Activated CD4-positive, alpha-beta T cell treated with anti-CD3 and anti-CD28 coated beads, Interleukin-2, amount 50 U/mL, for 48 hours (primary cell): Measurements from ENCODE around the gene PLCXD3.
"Not testable (repeated sequence)": the region's sequence is repeated elsewhere in the genome, so short reads cannot be mapped to it uniquely, and the experiment has no call there.

Experiments used
- DNase-seq, 2 experiments: peaks; one replicate each; pipeline ENCODE4 v3.0.0-alpha.2; 2020

Gene PLCXD3

DNA sequence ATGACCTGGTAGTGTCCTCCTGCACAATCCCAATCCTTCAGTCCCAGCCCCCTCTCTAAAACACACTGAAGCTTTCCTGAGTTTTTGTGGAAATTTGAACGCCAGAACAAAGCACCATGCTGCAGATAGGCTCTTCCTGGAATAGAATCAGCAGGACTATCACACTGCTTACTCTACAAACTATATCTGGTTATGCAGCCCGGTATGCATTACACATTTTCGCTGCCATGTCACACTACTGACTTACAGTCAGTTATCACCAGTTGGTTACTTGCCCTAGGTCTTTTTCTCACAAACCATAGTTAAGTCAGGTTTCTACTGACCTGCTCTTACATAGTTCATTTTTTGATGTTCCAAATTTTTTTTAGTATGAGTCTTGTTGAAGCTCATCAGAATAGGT, 24.9 kb downstream of the PLCXD3 start:
- no peak for DNase-seq

DNA sequence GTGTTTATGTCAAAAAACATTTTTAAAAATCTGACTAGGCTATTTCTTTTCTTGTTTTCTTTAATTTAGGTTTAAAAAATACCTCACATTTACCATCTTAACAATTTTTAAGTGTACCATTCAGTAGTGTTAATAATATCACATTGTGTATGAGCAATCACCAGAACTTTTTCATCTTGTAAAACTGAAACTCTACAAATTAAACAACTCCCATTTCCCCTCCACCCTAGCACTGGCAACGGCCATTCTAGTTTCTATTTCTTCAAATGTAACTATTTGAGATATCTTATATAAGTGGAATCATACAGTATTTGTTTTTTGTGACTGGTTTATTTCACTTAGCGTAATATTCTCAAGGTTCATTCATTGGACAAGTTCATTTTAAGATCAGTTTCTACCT, 27.7 kb downstream of the PLCXD3 start:
- no peak for DNase-seq

DNA sequence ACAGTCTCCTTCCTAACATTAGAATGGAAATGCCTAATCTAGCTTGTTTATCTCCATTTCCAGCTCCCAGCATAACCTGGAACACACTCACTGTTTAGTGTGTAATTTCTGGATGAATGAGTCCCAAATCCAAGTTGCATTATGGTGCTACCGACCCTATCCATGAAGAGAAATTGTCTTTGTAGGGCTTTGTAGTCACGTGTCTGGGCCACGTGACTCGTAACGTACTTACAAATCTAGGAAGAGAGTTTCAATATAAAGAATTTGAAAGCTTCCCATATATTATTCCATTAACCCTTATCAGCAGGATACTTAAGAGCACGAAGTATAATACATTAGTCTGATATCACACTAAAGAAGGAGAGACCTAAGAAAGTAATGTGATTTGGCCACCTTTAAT, 28.2 kb downstream of the PLCXD3 start:
- DNase-seq, result no peak

DNA sequence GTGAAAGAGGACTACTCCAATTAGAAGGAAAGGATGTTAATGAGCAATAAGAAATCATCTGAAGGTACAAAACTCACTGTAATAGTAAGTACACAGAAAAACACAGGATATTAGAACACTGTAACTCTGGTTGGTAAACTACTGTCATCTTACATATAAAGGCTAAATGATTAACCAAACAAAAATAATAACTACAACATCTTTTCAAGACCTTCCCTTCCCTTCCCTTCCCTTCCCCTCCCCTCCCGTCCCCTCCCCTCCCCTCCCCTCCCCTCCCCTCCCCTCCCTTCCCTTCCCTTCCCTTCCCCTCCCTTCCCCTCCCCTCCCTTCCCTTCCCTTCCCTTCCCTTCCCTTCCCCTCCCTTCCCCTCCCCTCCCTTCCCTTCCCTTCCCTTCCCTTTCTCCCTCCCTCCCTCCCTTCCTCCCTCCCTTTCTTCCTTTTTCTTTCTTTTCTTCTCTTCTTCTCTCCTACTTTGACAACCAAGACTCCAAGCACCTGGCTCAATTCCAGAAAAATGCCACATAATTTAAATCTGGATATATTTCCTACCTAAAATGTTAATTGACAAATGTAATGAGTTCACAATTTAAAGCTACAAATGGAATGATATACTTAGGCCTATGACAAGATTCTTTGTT, 38.7 kb downstream of the PLCXD3 start:
- not testable (repeated sequence) for DNase-seq

DNA sequence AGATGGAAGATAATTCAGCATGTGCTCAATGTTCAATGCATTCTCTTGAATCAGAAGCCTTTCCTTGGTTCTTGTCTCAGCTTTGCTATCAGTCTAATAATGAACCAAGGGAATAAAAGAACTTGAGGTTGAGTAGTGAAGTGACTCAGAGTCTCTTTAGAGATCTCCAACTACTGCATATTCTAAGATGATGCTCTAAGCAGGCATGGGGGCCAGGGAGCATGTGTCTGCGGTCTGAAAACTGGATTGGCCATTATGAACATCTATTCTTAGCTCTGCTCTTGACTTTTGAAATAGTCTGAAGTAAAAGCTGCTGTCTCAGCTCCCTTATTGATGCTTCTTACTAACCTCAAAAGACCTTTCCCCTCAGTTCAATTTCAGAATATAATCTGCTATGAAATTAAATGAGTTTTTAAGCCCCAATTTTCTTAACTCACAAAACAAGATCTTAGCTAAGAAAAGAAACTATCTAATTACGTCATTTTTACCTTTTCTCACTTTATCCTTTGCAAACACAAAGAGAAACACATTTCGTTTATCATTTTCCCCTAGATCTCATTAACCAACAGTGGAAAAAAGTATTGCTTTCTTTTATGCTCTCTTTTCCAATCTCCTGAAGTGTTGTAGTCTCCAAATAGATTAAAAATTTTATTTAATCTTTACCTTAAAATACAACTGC, 44.8 kb downstream of the PLCXD3 start:
- DNase-seq, result no peak

DNA sequence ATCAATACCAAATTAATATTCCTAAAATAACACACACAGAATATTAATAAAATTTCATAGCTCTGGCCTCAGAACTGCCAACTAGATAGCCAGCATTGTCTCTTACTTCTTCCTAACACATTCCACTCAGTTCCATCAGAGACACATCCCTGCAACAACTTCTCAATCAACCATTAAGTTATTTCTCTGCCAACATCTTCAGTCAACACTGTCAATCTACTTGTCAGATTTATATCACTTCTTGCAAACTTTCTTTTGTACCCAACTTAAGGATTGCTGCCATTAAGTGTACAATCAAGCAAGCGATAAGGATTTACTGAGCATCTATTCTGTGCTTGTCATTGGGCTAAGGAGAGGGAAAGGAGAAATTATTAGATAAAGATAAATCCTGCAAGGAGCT, 50.8 kb downstream of the PLCXD3 start:
- DNase-seq, result no peak

DNA sequence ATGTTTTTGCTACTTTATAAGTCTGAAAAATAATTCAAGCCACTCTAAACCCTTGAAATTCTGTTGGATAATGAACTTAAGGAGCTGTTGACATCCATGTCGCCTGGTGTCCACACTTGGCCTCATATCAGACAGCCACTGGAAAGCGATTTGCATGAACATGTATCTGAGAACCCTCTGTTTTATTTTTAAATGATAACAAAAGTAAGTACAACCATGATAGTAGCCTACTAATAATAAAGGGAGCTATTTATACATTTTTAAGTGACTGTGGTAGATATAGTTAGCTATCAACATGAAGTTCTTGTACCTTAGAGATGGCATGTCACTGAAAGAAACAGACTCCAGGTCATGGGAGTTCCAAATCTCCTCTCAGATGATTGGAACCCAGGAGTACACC, 53.3 kb downstream of the PLCXD3 start:
- no peak for DNase-seq

DNA sequence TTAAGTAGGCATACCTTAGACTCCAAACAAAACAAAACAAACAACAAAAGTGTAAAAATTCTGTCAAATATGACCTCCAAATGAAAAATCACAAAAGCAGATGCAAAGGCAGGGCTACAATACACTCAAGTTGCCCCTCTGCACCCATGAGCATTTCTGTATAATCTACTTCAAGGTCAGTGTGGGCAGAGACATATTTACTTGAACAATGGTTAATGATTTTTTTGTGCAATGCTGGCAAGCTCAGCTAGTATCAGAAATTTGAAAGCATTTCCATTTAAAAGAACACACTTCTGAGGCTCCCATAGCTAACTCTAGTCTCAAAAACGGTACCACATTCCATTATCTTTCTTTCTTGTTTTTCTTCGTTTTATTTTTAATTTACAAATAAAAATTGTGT, 57.9 kb downstream of the PLCXD3 start:
- DNase-seq, result no peak

DNA sequence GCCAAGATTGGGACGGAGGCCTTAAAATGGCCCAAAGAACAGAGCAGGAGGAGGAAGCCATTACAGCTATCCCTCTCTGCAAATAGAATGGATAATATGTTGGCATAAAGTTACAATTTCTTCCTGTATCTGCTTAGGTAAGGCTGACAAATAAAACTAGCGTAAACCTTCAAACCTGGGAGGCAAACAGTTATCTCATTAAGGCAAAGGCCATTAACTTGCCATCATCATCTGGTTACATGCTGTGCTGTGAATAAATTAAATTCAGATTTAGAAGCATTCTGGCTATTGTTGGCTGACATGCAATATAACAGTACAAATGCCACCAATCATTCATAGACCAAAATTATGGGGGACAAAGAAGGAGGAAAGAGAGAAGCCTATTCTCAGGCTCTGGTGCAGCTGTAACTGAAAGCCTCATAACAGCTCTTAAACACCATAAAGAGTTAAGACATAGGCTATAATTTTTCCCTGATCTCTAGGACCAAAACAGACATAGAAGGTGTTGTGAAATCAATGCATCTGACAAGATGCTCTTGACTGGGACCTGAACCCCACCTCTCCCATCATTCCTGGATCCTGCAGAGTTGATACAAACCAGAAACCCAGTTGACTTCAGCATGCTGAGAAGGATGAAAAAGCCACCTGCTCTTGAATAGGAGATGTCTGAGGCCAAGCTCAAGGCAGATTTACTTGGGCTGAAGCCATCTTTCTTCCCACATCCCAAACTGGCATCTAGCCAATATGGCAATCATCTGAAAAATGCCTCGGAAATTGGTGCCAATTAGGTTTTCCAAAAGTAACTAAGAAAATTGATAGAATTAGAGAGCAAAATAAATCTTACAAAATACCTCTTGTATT, 62.5 kb downstream of the PLCXD3 start:
- no peak for DNase-seq

DNA sequence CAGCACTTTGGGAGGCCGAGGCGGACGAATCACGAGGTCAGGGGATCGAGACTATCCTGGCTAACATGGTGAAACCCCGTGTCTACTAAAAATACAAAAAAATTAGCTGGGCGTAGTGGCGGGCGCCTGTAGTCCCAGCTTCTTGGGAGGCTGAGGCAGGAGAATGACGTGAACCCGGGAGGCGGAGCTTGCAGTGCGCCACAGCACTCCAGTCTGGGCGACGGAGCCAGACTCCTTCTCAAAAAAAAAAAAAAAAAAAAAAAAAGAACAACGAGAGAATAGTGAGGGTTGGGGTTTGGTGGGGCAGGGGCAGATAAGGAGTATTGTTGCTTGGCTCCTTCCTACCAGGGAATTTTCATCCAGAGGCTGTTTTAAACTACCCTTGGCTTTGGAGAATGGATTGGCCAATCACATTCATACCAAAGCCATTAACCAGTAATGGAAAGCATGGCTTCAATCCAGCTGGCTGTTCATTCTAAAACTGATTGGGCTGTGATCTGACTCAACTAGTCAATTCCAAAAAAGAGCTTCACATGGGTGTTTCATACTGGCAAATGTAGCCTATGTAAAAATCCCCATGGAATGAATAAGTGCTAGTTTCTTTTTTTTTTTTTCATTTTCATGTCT, 64.4 kb downstream of the PLCXD3 start:
- no peak for DNase-seq

DNA sequence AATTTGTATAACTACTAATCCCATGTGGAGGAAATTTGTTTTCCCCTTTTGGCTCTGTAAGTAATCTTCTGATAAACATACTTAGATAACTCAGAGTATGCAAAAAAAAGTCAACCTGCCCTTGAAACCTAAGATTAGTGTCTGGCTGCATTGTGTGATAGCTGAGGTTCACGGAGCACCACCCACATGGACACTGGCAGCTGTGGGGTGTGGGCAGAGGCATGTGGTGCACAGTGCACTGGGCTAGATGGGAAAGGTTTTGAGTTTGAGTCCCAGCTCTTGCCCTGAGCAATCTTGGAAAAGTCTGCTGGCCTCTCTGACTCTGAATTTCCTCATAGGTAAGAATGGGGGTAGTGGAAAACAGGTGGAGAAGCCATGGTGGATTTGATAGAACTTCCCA, 75.1 kb downstream of the PLCXD3 start:
- no peak for DNase-seq

DNA sequence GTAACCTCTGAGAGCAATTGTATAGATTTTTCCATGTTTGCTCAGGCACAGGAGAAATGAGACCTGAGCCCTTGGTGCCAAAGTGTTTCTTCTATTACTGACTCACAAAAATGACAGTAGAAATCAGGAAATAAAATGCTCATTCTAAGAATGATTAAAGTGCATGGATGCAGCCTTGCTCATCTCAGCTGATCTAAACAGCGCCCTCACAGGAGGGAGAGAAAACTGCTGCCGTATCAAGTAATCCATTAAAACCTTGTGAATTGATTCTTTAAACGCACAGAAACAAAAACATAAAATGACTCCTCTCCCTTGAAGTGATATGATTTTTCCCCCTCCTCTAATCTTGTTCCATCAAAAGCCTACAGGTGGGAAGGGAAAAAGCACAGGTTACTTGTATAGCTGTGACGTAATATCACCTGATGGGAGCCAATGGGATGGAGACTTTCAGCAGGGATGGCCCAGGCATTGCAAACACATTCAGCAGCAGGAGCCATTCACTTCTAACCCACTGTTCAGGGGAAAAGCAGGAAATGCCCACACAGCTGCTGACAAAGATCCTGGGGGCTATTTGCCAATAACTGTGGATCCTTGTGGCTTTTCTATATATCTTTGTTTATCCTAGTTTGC, 76.7 kb downstream of the PLCXD3 start:
- DNase-seq, result no peak

DNA sequence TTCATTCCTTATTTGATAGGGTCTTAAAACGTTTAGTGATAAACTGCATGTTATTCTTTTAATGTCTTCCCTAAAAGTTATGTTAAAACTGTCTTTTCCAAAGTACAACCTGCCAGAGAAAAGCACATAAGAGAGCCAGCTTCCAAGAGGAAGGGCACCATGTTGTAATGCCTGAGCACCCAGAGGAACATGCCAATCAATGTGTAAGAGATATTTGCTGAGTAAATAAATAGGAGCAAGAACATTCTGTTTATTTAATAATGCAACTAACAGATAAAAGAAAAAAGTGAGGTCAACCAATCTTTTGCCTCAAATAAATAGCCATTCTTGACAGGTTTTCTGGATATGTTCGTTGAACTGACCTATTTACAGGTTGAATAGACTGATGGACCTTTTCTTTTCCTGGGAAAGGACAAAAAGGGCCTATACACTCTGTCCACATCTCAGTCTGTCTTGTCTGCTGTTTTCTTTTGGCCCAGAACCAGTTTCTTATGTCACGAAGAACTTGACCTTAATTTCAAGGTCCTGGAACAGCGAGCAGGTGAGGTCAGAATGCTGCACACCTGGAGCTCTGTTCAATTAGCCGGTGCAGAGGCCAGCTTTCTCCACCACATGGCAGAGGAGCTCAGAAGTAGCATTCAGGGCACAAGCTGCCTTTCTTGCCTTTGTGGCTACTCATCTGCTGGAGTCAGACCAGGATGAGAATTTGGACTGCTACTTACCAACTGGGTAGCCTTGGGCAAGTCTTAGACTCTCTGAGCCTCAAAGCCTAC, 77.7 kb downstream of the PLCXD3 start:
- no peak for DNase-seq

DNA sequence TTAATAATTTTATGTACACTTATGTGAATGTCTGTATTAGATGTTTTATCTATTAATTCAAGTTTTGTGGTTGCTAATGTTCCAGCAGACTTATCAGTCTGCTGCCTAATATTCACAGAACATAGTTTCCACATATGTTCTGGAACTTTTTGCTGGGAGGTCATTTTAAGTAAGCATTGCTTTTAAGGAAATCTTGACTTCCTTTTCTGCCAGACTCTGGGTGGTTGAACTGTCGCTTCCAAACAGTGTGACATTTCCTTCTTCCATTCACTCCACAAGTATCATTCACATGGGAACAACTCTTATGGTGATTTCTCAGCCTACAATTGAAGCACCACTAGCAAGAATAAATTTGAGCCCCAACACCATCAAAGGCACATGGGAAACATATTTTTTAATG, 82.9 kb downstream of the PLCXD3 start:
- DNase-seq, result no peak

DNA sequence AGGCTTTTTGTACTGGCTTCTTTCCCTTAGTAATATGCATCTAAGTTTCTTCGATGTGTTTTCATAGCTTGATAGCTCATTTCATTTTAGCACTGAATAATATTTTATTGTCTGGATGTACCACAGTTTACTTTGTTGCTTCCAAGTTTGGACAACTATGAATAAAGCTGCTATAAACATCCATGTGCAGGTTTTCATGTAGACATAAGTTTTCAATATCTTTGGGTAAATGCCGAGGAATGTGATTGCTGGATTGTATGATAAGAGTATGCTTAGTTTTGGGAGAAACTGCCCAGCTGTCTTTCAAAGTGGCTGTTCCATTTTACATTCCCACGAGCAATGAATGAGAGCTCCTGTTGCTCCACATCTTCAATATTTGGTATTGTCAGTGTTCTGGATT, 84.7 kb downstream of the PLCXD3 start:
- DNase-seq, result no peak

DNA sequence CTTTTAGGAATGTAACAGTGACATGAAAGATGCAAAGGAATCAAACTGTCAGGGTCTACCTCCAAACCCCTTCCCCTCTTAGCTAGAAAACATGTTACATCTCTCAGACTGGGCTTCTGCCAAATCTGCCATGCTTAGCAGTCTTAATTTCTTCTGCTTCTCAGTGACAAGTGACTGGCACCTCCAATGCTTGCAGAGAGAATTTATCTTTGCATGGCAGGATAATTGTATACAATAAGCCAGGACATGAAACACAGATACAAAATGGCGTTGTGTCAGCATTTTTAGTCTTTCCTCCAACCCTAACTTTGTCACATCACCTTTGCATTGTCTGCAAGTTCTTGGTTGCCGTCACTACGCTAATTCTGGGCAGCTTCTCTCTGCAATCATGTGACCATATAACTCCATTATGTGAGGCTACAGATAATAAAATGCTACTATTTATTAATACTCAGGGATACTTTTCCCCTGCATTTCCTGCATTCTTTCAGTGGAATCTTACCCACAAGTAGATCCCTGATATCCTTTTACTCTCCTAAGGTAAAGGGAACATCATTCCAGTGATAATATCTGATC, 89.8 kb downstream of the PLCXD3 start:
- DNase-seq, result no peak

DNA sequence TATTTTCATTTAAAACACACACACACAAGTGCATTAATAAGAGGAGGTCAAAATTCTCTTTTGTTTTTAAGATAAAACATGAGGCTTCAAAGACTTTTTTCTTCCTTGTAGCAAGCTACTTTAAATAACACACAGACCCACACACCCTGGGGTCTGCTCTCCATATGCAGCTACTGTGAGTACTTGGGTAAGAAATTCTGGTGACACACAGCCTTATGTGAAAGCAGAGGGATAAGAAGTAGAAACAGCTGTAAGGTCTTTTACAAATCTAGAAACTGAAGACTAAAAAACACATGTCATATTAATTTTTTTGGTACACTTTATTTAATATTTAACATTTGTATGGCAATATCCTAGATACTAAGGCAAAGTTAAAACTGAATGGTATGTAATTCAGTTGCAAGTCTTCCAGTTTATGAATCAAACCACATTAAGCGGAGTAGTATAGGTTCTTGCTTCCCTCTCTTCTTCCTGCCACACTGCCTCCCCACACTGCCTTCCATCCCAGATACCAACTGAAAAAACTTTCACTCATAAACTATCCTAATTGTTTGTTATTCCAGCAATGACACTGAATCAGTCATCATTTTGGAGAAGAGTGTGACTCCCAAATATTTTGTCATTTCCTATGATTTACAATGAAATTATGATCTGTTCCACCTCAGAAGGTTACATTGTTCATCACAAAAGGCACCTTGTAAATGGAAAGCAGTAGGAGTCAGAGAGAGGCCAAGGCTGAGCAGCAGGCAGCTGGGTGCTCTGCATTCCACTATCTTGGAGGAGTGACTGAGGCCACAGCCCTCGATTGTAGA, 92.0 kb downstream of the PLCXD3 start:
- DNase-seq, result no peak

DNA sequence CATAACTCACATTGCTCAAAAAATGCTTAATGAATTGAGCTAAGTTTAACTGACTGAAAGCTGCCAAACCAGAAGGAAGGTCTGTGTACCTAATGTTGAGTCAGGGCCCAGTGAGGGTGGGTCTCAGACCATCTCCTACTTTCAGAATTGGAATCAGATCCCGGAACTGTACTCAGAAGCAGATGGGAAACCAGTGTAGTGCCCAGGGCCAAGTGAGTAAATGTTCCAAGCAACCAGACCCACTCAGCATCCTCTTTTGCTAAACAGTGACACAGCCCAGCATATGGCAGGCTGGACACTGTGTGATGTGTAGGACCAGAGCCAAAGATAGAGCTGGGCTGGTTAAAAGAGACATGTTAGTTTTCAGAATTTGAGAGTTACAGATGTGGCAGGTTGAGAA, 94.1 kb downstream of the PLCXD3 start:
- DNase-seq, result no peak

DNA sequence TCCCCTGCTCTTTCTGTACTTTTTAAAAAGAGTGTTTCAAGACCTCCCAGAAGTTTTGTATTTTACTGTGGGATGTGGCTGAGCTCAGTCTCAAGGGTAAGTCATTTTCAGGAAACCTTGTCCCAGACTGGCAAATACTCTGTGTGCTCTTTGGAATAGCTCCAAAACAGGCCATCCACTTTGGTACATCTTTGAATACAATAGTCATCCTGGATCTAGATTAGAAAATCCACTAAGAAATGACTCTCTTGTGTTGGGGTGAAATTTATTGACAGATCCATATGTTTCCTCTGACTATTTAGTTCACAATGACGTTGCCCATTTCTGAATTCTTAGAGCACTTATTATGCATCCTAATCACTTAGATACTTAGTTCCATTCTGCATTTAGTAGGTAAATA, 95.2 kb downstream of the PLCXD3 start:
- DNase-seq, result no peak

DNA sequence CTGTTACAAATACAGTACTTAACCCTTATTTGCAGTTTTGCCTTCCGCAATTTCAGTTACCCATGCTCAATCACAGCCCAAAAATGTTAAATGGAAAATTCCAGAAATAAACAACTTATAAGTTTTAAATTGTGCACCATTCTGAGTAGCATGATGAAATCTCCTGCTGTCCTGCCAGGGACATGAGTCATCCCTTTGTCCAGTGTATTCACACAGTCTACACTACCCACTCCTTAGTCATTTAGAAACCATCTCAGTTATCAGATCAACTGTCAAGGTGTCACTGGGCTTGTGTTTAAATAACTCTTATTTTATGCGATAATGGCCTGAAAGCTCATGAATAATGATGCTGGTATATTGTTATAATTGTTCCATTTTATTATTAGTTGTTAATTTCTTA, 95.8 kb downstream of the PLCXD3 start:
- DNase-seq, result no peak

DNA sequence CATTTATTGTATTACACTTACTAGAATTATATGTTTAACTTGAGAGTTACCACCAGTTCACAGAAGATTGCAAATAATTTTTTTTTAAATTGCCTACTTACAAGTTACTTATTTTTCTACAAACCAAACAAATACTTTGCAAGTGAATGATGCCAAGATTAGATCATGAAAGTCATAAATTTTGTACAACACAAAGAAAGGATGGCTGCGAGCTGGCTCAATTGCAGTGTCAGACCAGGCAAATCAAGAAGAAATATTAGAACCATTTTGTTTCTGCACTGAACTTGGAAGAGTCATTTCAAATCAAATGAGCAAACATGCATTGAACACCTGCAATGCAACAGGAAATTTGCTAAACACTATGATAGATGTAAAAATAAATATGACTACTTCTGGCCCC, 97.3 kb downstream of the PLCXD3 start:
- no peak for DNase-seq
